K562 (cell line): ENCODE measurements around the gene NBEAL2. TPM values are rescaled to one million over a fixed set of nuclear protein-coding genes. Genes with fewer than 3 reads are reported as not detected.

Experiments used
- ARHGAP35 ChIP-seq: fragments of 450-650 bp; IDR thresholded peaks from 2 replicates; pipeline ENCODE4 v1.6.1; 2018; ENCODE audit not compliant: partially characterized antibody
- CTBP1 ChIP-seq: fragments of 450-650 bp; IDR thresholded peaks from 2 replicates; pipeline ENCODE4 v1.6.1; 2016; ENCODE audit warnings: borderline replicate concordance
- EZH2 ChIP-seq: IDR thresholded peaks from 2 replicates; pipeline ENCODE4 v1.6.1; 2012; ENCODE audit warnings: low read depth, mild to moderate bottlenecking, inconsistent platforms, low read length, borderline replicate concordance
- GABPB2 ChIP-seq: fragments of 250-450 bp; sonication (Bioruptor Pico); conservative IDR thresholded peaks from 2 replicates; pipeline ENCODE4 v1.5.1; 2021; ENCODE audit warnings: mild to moderate bottlenecking
- GATA2 ChIP-seq: sonication (generic); formaldehyde crosslinking; IDR thresholded peaks from 2 replicates; pipeline ENCODE4 v1.4.0; 2020; ENCODE audit warnings: mild to moderate bottlenecking, missing genetic modification reagents
- HCFC1 ChIP-seq: IDR thresholded peaks from 2 replicates; pipeline ENCODE4 v1.6.1; 2012; ENCODE audit warnings: low read depth, low read length, improper control_type of control experiment
- HDGF ChIP-seq: fragments of 450-650 bp; IDR thresholded peaks from 2 replicates; pipeline ENCODE4 v1.6.1; 2016
- ILF3 ChIP-seq: fragments of 450-650 bp; IDR thresholded peaks from 2 replicates; pipeline ENCODE4 v1.6.1; 2018; ENCODE audit warnings: antibody characterized with exemption, mild to moderate bottlenecking, moderate library complexity, borderline replicate concordance
- NFE2 ChIP-seq: IDR thresholded peaks from 2 replicates; pipeline ENCODE4 v1.6.1; 2014; ENCODE audit warnings: antibody characterized with exemption, low read depth
- NONO ChIP-seq, 2 experiments: fragments of 200-400 bp in 1 of 2; fragments of 450-650 bp in 1 of 2; formaldehyde crosslinking in 1 of 2; IDR thresholded peaks; 2 replicates each; pipeline ENCODE4 v1.6.1; 2017; ENCODE audit warnings: low read depth in 2 of 2, mild to moderate bottlenecking in 2 of 2, moderate library complexity in 2 of 2, low read length in 1 of 2
- POLR2B ChIP-seq: fragments of 450-650 bp; IDR thresholded peaks from 2 replicates; pipeline ENCODE4 v1.6.1; 2018; ENCODE audit warnings: low read depth; ENCODE audit not compliant: partially characterized antibody
- POLR3A ChIP-seq: IDR thresholded peaks from 2 replicates; pipeline ENCODE4 v1.6.1; 2011; ENCODE audit warnings: borderline replicate concordance, mild to moderate bottlenecking, moderate library complexity; ENCODE audit not compliant: insufficient read length, insufficient read depth; ENCODE audit errors: extremely low read depth
- SIN3B ChIP-seq: fragments of 450-650 bp; IDR thresholded peaks from 2 replicates; pipeline ENCODE4 v1.6.1; 2017; ENCODE audit warnings: low read depth, mild to moderate bottlenecking, moderate library complexity
- SMARCA4 ChIP-seq: fragments of 450-650 bp; IDR thresholded peaks from 2 replicates; pipeline ENCODE4 v1.6.1; 2016
- SRSF1 ChIP-seq: fragments of 200-400 bp; formaldehyde crosslinking; IDR thresholded peaks from 2 replicates; pipeline ENCODE4 v1.6.1; 2017; ENCODE audit warnings: mild to moderate bottlenecking, low read depth, low read length, moderate library complexity
- XRCC5 ChIP-seq: fragments of 200-400 bp; formaldehyde crosslinking; IDR thresholded peaks from 2 replicates; pipeline ENCODE4 v1.6.1; 2017; ENCODE audit warnings: low read depth, mild to moderate bottlenecking, low read length
- YY1 ChIP-seq, 3 experiments: IDR thresholded peaks; 2 replicates each; pipeline ENCODE4 v1.6.1; 2011; ENCODE audit warnings: low read length in 2 of 3, mild to moderate bottlenecking in 2 of 3, moderate library complexity in 2 of 3, borderline replicate concordance in 1 of 3, control low read depth in 1 of 3, low read depth in 1 of 3; ENCODE audit not compliant: insufficient read depth in 3 of 3, insufficient replicate concordance in 2 of 3, control insufficient read depth in 1 of 3, insufficient read length in 1 of 3; ENCODE audit errors: extremely low read depth in 1 of 3
- ZNF830 ChIP-seq: fragments of 250-450 bp; sonication (Bioruptor Pico); IDR thresholded peaks from 2 replicates; pipeline ENCODE4 v1.5.0; 2021; ENCODE audit warnings: mild to moderate bottlenecking
- polyA plus RNA-seq, 8 experiments: library from polyadenylated mRNA; depleted of rRNA in 4 of 8; stranded (reverse) in 5 of 8; unstranded in 3 of 8; fragments of >200 nt; fragmentation: Nextera tagmentation in 2 of 8; fragmentation: Illumina TruSeq in 1 of 8; extraction: Ambion mirVana in 2 of 8; extraction: Trizol in 1 of 8; gene quantifications; 2 replicates each; pipeline versions ENCODE4 v1.2.1 to v1.2.3, GENCODE V29; 2011 to 2014; ENCODE audit warnings: inconsistent platforms in 1 of 8, missing spikeins in 1 of 8
- total RNA-seq, 7 experiments: library from RNA; depleted of rRNA in 6 of 7; stranded (reverse); fragments of >200 nt in 6 of 7; fragmentation: Illumina TruSeq in 2 of 7; extraction: Trizol in 2 of 7; gene quantifications; 2 replicates each; pipeline versions ENCODE4 v1.2.1 to v1.2.3, GENCODE V29; 2011 to 2021; ENCODE audit warnings: low replicate concordance in 1 of 7
- TF ChIP-seq, protein P1 (sequence below): fragments of 450-650 bp; IDR thresholded peaks from 2 replicates; pipeline ENCODE4 v1.6.1; 2016; ENCODE audit warnings: antibody characterized with exemption
- TF ChIP-seq, protein P2 (sequence below), 2 experiments: fragments of 450-650 bp; formaldehyde crosslinking in 1 of 2; IDR thresholded peaks; 2 replicates each; pipeline versions ENCODE4 v1.4.0 to v1.6.1; 2014 to 2020; ENCODE audit warnings: mild to moderate bottlenecking in 2 of 2, borderline replicate concordance in 1 of 2, low read depth in 1 of 2

NBEAL2 gene
- total and polyA plus RNA-seq, 9 of the 15 experiments (the other 6 are each of a cell fraction or from before 2014, with no cell fraction given), result 0.06 to 114 (median 29.6) TPM

DNA sequence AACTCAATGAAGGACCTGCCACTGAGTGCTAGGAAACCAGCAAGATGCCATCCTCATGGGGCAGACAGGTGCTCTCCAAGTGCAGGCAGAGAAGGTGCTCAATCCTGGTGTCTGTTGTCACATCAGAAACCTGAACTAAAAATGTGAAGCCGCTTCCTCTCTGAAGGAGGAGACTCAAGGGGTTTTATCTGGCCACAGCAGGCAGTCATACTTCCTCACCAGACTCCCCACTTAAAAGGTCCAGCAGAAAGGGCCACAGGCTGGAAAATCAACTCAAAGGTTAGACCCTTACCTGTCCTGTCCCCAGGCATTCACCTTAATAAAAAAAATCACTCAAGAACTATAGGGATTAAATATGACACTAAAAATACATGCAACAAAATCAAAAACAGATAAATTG lies 7.7 kb upstream of the NBEAL2 start (continued):
- TF ChIP-seq, protein P1, sequence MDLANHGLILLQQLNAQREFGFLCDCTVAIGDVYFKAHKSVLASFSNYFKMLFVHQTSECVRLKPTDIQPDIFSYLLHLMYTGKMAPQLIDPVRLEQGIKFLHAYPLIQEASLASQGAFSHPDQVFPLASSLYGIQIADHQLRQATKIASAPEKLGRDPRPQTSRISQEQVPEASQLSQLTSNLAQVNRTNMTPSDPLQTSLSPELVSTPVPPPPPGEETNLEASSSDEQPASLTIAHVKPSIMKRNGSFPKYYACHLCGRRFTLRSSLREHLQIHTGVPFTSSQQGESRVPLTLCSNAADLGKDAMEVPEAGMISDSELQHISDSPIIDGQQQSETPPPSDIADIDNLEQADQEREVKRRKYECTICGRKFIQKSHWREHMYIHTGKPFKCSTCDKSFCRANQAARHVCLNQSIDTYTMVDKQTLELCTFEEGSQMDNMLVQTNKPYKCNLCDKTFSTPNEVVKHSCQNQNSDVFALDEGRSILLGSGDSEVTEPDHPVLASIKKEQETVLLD, result peak; percentile 61; the same call in 1 of the 2 replicates
- TF ChIP-seq POLR2B (no peak), SRSF1 (no peak), XRCC5 (no peak), HDGF (no peak), HCFC1 (no peak), ZNF830 (no peak), SMARCA4 (peak; percentile 88), ARHGAP35 (no peak), SIN3B (no peak), CTBP1 (peak; percentile 59), GATA2 (CRISPR knock-in tag) (no peak), ILF3 (no peak), NFE2 (no peak), POLR3A (no peak), GABPB2 (CRISPR knock-in tag) (no peak), YY1 (IDR thresholded peaks at IDR 0.05; ENCODE audit: borderline replicate concordance in 1 of 3, control insufficient read depth in 1 of 3, extremely low read depth in 1 of 3, insufficient read depth in 3 of 3, insufficient read length in 1 of 3, insufficient replicate concordance in 2 of 3, low read depth in 1 of 3, low read length in 2 of 3) (no peak), EZH2 (no peak), NONO (IDR thresholded peaks at IDR 0.05; ENCODE audit: low read depth in 2 of 2, low read length in 1 of 2) (no peak)
- TF ChIP-seq, protein P2, sequence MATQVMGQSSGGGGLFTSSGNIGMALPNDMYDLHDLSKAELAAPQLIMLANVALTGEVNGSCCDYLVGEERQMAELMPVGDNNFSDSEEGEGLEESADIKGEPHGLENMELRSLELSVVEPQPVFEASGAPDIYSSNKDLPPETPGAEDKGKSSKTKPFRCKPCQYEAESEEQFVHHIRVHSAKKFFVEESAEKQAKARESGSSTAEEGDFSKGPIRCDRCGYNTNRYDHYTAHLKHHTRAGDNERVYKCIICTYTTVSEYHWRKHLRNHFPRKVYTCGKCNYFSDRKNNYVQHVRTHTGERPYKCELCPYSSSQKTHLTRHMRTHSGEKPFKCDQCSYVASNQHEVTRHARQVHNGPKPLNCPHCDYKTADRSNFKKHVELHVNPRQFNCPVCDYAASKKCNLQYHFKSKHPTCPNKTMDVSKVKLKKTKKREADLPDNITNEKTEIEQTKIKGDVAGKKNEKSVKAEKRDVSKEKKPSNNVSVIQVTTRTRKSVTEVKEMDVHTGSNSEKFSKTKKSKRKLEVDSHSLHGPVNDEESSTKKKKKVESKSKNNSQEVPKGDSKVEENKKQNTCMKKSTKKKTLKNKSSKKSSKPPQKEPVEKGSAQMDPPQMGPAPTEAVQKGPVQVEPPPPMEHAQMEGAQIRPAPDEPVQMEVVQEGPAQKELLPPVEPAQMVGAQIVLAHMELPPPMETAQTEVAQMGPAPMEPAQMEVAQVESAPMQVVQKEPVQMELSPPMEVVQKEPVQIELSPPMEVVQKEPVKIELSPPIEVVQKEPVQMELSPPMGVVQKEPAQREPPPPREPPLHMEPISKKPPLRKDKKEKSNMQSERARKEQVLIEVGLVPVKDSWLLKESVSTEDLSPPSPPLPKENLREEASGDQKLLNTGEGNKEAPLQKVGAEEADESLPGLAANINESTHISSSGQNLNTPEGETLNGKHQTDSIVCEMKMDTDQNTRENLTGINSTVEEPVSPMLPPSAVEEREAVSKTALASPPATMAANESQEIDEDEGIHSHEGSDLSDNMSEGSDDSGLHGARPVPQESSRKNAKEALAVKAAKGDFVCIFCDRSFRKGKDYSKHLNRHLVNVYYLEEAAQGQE (IDR thresholded peaks at IDR 0.05; ENCODE audit: borderline replicate concordance), result peak; percentile 41; the same call in 1 of the 2 replicates
- TF ChIP-seq, protein P2 (CRISPR knock-in tag; IDR thresholded peaks at IDR 0.05; ENCODE audit: low read depth), result no peak
